Endothelial cell (in vitro differentiated cells): ENCODE results near the gene IGIP. TPM values are rescaled to one million over a fixed set of nuclear protein-coding genes. Genes with fewer than 3 reads are reported as not detected.

ENCODE experiments used
- DNase-seq: peaks from one replicate; pipeline ENCODE4 v3.0.0; 2021; ENCODE audit warnings: low spot score
- H3K27ac Mint-ChIP-seq: one replicate; pipeline ENCODE4 v1.8.0; 2021; ENCODE audit warnings: mixed read lengths, inconsistent platforms; ENCODE audit not compliant: unreplicated experiment
- H3K27me3 Mint-ChIP-seq: one replicate; pipeline ENCODE4 v1.8.0; 2021; ENCODE audit warnings: mild to moderate bottlenecking, moderate library complexity, mixed read lengths, inconsistent platforms; ENCODE audit not compliant: unreplicated experiment
- H3K36me3 Mint-ChIP-seq: one replicate; pipeline ENCODE4 v1.8.0; 2021; ENCODE audit warnings: mild to moderate bottlenecking, low read depth, mixed read lengths, inconsistent platforms; ENCODE audit not compliant: unreplicated experiment
- H3K4me1 Mint-ChIP-seq: one replicate; pipeline ENCODE4 v1.8.0; 2021; ENCODE audit warnings: mild to moderate bottlenecking, mixed read lengths, inconsistent platforms; ENCODE audit not compliant: unreplicated experiment
- H3K4me3 Mint-ChIP-seq: one replicate; pipeline ENCODE4 v1.8.0; 2021; ENCODE audit warnings: mild to moderate bottlenecking, mixed read lengths, inconsistent platforms; ENCODE audit not compliant: unreplicated experiment
- H3K9me3 Mint-ChIP-seq: one replicate; pipeline ENCODE4 v1.8.0; 2021; ENCODE audit warnings: mixed read lengths, inconsistent platforms; ENCODE audit not compliant: unreplicated experiment
- CTCF ChIP-seq: fragments of 200-600 bp; sonication (generic); IDR thresholded peaks from one replicate; pipeline ENCODE4 v1.5.0; 2021; ENCODE audit warnings: antibody characterized with exemption; ENCODE audit not compliant: unreplicated experiment
- total RNA-seq: library from RNA; stranded (reverse); fragmentation: NEBNext Ultra II Directional; extraction: Animal tissue kit (Norgen Biotek cat#: 25700); gene quantifications from one replicate; pipeline ENCODE4 v1.2.1, GENCODE V29; 2021; ENCODE audit not compliant: unreplicated experiment

IGIP gene
- total RNA-seq, 1 donor from 2014 or later, result 1.3 TPM

DNA sequence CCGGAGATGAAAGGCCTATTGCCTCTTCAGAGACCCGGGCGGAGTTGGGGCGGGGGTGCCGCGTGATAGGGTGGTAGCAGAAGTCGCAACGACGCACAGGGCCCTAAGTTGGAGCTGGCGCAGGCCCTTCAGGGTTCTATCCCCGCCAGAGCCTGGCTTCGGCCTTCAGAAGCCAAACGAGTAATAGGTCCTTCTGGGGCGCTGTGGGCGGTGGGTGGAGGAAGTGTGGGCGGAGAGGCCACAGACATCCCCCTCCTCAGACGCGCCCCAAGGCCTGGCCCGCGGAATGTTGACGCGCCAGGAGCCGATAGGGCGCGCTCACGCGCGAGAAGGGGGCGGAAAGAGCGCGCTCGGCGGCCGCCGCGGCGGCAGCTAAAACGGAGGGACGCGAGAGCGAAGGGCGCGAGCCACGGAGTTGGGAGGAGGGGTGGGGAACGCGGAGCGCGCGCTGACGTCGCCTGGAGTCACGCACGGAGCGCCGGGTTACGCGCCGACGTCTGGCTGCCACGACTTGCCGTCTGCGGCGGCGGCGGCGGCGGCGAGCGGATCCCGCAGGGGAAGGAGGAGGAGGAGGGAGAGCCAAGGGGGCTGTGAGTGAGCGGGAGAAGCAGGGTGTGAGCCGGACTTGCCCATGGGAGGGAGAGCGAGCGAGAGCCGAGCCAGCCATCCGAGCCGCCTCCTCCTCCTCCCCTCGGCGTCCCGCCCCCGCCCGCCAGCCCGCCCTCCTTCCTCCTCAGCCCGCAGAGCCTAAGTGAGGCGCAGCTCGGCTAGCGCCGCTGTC, 18.2 kb upstream of the IGIP start:
- H3K27me3 Mint-ChIP-seq, result peaks cover 18% of the 10 kb centered on the region
- DNase-seq, result peak; percentile 85
- TF ChIP-seq CTCF, result no peak
- H3K4me1 Mint-ChIP-seq, result peaks cover 32% of the 10 kb centered on the region
- H3K9me3 Mint-ChIP-seq, result no peaks in the 10 kb centered on the region
- peaks cover 4% of the 10 kb centered on the region for H3K36me3 Mint-ChIP-seq
- peak overlapping the region; percentile 77 for H3K27ac Mint-ChIP-seq
- H3K4me3 Mint-ChIP-seq, result peak overlapping the region; percentile 91

- H3K4me1 Mint-ChIP-seq, result peaks cover 32% of the 10 kb centered on the region
- H3K27me3 Mint-ChIP-seq, result peaks cover 18% of the 10 kb centered on the region
- DNase-seq, result peak; percentile 16
- H3K36me3 Mint-ChIP-seq, result peaks cover 4% of the 10 kb centered on the region
- H3K9me3 Mint-ChIP-seq, result no peaks in the 10 kb centered on the region
- H3K27ac Mint-ChIP-seq, result peak overlapping the region; percentile 78
- H3K4me3 Mint-ChIP-seq, result peak overlapping the region; percentile 92
- TF ChIP-seq CTCF, result no peak
These were observed 17.4 kb upstream of the IGIP start for GRCh38 chr5:140108093-140109017.

GRCh38 chr5:140109018-140109758, 16.5 kb upstream of the IGIP start:
- DNase-seq, result peak; percentile 8
- Mint-ChIP-seq H3K27ac (no peak overlapping the region), H3K36me3 (peaks cover 4% of the 10 kb centered on the region), H3K4me1 (peaks cover 32% of the 10 kb centered on the region), H3K4me3 (peak overlapping the region; percentile 72), H3K27me3 (peaks cover 18% of the 10 kb centered on the region), H3K9me3 (no peaks in the 10 kb centered on the region)
- no peak for TF ChIP-seq CTCF

GRCh38 chr5:140109759-140110645, 15.7 kb upstream of the IGIP start:
- peaks cover 37% of the 10 kb centered on the region for H3K4me1 Mint-ChIP-seq
- H3K27me3 Mint-ChIP-seq, result peaks cover 13% of the 10 kb centered on the region
- H3K9me3 Mint-ChIP-seq, result no peaks in the 10 kb centered on the region
- H3K36me3 Mint-ChIP-seq, result peaks cover 4% of the 10 kb centered on the region
- H3K4me3 Mint-ChIP-seq, result no peak overlapping the region
- no peak overlapping the region for H3K27ac Mint-ChIP-seq
- TF ChIP-seq CTCF, result no peak
- DNase-seq, result no peak
